Common myeloid progenitor, CD34-positive (primary cell): ENCODE data around the gene SLC22A23.
A peak's percentile ranks its signal among the peaks of the same experiment; 100 is the strongest.

Experiments used
- CTCF ChIA-PET: fragments of 350-600 bp; sonication (Branson Sonifier 250); formaldehyde crosslinking; loops from one replicate; lab custom pipeline; 2021; ENCODE audit warnings: antibody characterized with exemption; lab: Charles Lee
- POLR2A ChIA-PET: fragments of 350-600 bp; sonication (Branson Sonifier 250); formaldehyde crosslinking; loops from one replicate; lab custom pipeline; 2021; ENCODE audit warnings: antibody characterized with exemption; lab: Charles Lee
- DNase-seq, 3 donors: peaks; one replicate each; pipeline versions ENCODE4 v3.0.0 to v3.0.0-alpha.2; 2013
- H3K27ac ChIP-seq, 2 experiments: 1 replicate in 1 of 2; 2 replicates in 1 of 2; pipeline ENCODE4 v1.7.0; 2013; ENCODE audit warnings: inconsistent platforms in 2 of 2, low read length in 2 of 2, mild to moderate bottlenecking in 2 of 2, low read depth in 1 of 2, moderate library complexity in 1 of 2; ENCODE audit not compliant: severe bottlenecking in 2 of 2, insufficient read depth in 1 of 2, poor library complexity in 1 of 2
- H3K27me3 ChIP-seq, 5 experiments: replicated peaks in 2 of 5; 1 replicate in 3 of 5; 2 replicates in 2 of 5; pipeline versions ENCODE4 v1.6.1 to v1.7.0; 2013; ENCODE audit warnings: low read length in 4 of 5, mild to moderate bottlenecking in 2 of 5, moderate library complexity in 2 of 5, inconsistent platforms in 1 of 5; ENCODE audit not compliant: insufficient read depth in 5 of 5, control insufficient read depth in 4 of 5
- H3K36me3 ChIP-seq, 4 experiments: 1 replicate in 2 of 4; 2 replicates in 2 of 4; pipeline versions ENCODE4 v1.6.1 to v1.7.0; 2013; ENCODE audit warnings: low read length in 3 of 4, control low read depth in 1 of 4, mild to moderate bottlenecking in 1 of 4; ENCODE audit not compliant: control insufficient read depth in 4 of 4, insufficient read depth in 4 of 4
- H3K4me1 ChIP-seq, 4 experiments: 1 replicate in 3 of 4; 2 replicates in 1 of 4; pipeline versions ENCODE4 v1.6.1 to v1.7.1; 2013; ENCODE audit warnings: low read length in 3 of 4, mild to moderate bottlenecking in 3 of 4, control low read depth in 1 of 4, inconsistent platforms in 1 of 4, moderate library complexity in 1 of 4; ENCODE audit not compliant: control insufficient read depth in 4 of 4, insufficient read depth in 4 of 4; ENCODE audit errors: control extremely low read depth in 1 of 4
- H3K4me3 ChIP-seq, 7 experiments: 1 replicate in 4 of 7; 2 replicates in 3 of 7; pipeline versions ENCODE4 v1.5.1 to v1.7.0; 2013; ENCODE audit warnings: mild to moderate bottlenecking in 7 of 7, low read length in 6 of 7, moderate library complexity in 6 of 7, inconsistent platforms in 2 of 7, low read depth in 2 of 7, control low read depth in 1 of 7; ENCODE audit not compliant: insufficient read depth in 4 of 7, control insufficient read depth in 1 of 7; ENCODE audit errors: extremely low read depth in 1 of 7
- H3K9me3 ChIP-seq, 5 experiments: 1 replicate in 4 of 5; 2 replicates in 1 of 5; pipeline versions ENCODE4 v1.6.1 to v1.7.1; 2013; ENCODE audit warnings: low read length in 4 of 5, mild to moderate bottlenecking in 2 of 5, inconsistent platforms in 1 of 5, low read depth in 1 of 5, moderate library complexity in 1 of 5; ENCODE audit not compliant: control insufficient read depth in 4 of 5, insufficient read depth in 2 of 5; ENCODE audit errors: control extremely low read depth in 1 of 5
- WGBS: methylation state at CpG from one replicate; pipeline ENCODE4 v1.1.5; 2013; ENCODE audit not compliant: insufficient coverage; 5-methylcytosine and 5-hydroxymethylcytosine counted together

SLC22A23 gene

DNA sequence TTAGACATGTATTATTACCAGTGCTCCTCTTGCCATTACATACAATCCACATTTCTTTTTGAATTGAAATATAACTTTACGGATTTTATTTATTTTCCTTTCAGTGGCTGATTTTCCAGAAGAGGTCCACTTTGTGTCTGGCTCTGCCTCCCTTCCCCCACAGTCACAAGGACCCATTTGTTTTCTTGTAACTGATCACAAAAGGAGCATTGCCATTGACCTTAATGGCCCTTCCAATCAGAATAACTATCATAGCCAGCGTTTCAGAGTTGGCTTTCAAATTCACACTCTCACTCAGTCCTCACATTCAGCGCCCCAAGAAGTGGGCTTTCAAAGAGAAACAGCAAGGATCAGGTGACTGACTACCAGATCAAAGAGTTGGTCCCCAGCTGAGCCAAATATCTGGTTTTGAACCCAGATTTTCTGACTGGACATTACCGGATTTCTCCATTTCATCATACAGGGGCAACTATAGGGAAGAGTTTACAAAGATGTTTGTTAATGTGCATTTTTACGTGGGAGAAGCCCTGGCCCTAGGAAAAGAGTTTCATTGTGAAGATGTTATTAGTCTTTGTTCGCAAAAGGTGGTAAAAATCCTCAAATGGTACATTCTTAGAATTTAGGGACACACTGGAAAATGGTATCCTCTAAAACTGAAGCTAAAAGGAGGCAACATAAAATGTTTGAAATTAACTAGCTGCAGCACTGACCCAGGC is 2.0 kb upstream of the SLC22A23 start:
- H3K36me3 ChIP-seq = no peaks in the 10 kb centered on the region
- no peak overlapping the region for H3K27ac ChIP-seq
- H3K9me3 ChIP-seq = no peaks in the 10 kb centered on the region
- 96% methylated on average over 6 of the region's 6 CpGs for WGBS
- H3K4me1 ChIP-seq = peaks cover 0 to 23% (median 18%) of the 10 kb centered on the region in 4 experiments
- H3K4me3 ChIP-seq = no peak overlapping the region
- ChIA-PET POLR2A (no interaction called here), CTCF (interaction anchor here (1.0 to 1.5 kb wide), 6 partner anchors 13 to 276 kb away, joined by 3 to 8 read pairs (median 4); no protein-coding TSS in a partner anchor)
- no peak for DNase-seq
- peaks cover 10 to 39% (median 19%) of the 10 kb centered on the region in 5 experiments for H3K27me3 ChIP-seq

DNA sequence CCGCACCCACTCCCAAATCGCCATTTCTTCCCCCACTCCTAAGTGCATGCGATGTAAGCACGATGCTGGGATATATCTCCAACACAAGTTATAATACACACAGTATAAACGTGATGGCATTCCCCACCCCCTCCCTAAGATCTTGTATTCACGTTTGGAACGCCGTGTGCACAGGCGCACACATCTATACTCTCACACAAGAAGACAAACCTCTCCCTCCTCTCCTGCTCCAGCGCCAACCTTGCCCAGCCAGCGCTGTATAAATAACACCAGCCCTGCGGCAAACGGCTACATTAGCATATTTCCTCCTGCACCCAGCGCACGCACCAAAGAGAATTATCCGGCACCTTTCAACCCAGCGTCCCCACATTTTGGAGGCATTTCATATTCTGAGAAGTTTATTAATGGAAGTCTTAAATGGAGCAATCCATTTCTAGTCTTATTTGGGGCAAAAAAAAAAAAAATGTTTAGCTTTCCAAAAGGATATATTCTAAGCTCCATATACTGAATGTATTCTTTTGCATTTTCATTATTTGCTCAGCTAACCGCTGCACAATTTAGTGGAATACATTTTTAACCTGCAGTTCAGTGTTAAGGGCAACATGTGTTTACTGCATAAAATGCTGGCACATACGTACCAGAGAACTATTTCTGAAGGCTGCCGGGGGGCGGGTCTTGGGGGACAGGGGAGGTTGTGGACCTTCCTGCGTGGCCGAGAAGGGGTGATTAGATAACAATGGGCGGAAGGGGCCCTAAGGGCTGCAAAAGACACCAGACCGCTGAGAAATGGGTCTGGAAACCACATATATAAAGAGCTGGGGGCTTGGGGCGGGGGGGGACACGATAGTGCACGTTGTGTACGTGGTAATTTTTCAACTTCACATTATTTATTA is 1.1 kb upstream of the SLC22A23 start:
- Histone ChIP-seq H3K36me3 (no peaks in the 10 kb centered on the region), H3K4me3 (peak overlapping the region in 6 of 7 experiments; percentile 34 to 78 (median 60)), H3K27ac (no peak overlapping the region), H3K9me3 (no peaks in the 10 kb centered on the region), H3K4me1 (peaks cover 0 to 23% (median 18%) of the 10 kb centered on the region in 4 experiments), H3K27me3 (peaks cover 10 to 47% (median 26%) of the 10 kb centered on the region in 5 experiments)
- ChIA-PET CTCF (interaction anchor here (0.7 to 1.1 kb wide), 3 partner anchors 9 to 45 kb away, joined by 3 to 8 read pairs (median 3); no protein-coding TSS in a partner anchor), POLR2A (no interaction called here)
- DNase-seq = peak in 2 of 3 donors; percentile 50 to 63
- WGBS = 4% methylated on average over 22 of the region's 29 CpGs

DNA sequence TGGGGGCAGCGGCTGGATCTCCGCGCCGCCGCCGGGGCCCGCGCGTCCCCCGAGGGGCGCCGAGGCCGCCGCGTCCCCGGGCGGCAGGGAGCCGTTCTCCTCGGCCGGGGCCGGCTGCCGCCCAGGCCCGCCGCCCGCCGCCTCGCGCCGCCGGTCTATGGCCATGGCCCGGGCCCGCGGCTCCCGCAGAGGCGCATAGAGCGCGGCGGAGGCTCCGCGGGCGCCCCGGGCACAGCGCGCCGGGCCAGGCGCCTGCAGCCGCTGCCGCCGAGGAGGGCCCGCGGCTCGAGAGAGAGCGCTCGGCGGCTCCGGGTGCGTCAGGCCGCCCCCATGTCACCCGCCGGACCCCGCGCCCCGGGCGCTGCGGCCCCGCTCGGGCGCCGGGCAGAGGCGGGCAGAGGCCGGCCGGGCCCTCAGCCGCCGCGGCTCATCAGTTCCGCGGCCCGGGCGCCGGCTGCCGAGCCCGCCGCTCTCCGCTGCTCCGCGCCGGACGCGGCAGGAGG is 404 bp downstream of the SLC22A23 start:
- CTCF ChIA-PET = interaction anchor here (1.5 kb wide), 1 partner anchor 25 kb away, joined by 3 read pairs; no protein-coding TSS in a partner anchor
- H3K27me3 ChIP-seq = peaks cover 10 to 52% (median 26%) of the 10 kb centered on the region in 5 experiments
- WGBS = 0% methylated on average over 78 of the region's 89 CpGs

DNA sequence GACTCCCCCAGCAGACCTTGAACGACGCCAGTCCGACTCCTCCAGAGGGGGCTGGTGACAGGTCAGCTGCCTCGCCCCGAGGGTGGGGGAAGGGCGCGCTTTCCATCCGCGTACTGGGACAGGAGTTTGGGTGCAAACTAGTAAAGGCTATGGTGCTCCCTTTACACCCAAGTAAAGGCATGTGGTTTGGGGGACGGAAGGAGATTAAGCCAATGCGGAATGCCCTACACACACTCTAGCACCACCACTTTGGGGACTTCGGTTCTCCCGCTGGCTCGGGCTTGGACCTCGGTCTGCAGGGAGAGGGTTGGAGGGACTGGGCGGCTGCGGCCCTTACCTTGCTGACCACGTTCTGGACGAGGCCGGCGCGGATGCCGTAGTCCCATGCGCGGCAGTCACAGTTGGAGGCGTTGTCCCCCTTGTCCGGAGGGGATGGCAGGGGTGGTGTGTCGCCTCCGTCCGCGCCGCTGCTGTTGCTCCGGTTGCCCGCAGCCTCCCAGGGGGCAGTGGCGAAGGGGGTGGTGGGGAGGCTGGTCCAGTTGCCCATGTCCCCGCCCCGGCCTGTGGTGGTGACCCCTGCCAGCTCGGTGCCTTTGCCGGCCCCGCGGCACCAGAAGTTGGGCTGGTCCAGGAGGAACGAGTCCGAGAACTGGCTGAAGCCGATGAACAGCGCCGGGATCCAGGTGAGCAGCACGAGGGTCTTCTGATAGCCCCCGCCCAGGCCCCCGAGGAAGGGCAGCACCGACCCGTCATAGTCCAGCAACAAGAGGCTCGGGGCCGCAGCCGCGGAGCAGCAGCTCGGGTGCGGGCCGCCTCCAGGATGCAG is 1.1 kb downstream of the SLC22A23 start:
- Histone ChIP-seq H3K27ac (no peak overlapping the region), H3K4me1 (peaks cover 0 to 23% (median 18%) of the 10 kb centered on the region in 4 experiments), H3K27me3 (peaks cover 10 to 52% (median 26%) of the 10 kb centered on the region in 5 experiments), H3K36me3 (no peaks in the 10 kb centered on the region), H3K9me3 (no peaks in the 10 kb centered on the region), H3K4me3 (peak overlapping the region; percentile 34 to 78 (median 52))
- DNase-seq = peak in 2 of 3 donors; percentile 23 to 35
- ChIA-PET CTCF (interaction anchor here (1.0 to 1.5 kb wide), 3 partner anchors 24 to 226 kb away, joined by 3 read pairs; no protein-coding TSS in a partner anchor), POLR2A (interaction anchor here (1.2 kb wide), 1 partner anchor 488 kb away, joined by 3 read pairs; no protein-coding TSS in a partner anchor)
- 2% methylated on average over 44 of the region's 58 CpGs for WGBS

More for the DNA sequence above, 404 bp downstream of the SLC22A23 start:
- Histone ChIP-seq H3K36me3 (no peaks in the 10 kb centered on the region), H3K4me1 (peaks cover 0 to 23% (median 18%) of the 10 kb centered on the region in 4 experiments), H3K9me3 (no peaks in the 10 kb centered on the region), H3K4me3 (peak overlapping the region; percentile 34 to 78 (median 52)), H3K27ac (no peak overlapping the region)
- peak in 1 of 3 donors; percentile 13 for DNase-seq
- POLR2A ChIA-PET = no interaction called here

DNA sequence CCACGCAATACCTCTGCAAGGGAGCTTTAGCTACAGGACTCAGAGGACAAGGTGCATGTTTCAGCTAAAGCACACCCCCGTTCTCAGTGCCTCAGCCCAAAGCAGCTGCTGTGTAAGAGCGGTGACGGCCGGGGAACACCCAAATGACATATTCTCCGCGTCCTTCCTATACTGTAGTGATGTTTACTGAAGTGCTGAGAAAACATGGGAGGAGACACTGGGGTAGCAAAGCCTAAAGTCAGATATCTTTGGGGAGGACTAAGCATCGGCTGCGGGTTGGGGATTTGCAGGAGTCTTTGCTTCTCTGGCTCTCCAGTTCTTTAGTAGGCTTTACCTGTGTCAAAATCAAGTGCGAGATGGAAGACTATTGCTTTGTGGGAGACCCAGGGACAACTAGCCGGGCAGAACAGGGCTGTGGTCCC is 1.7 kb downstream of the SLC22A23 start:
- peak overlapping the region in 4 of 7 experiments; percentile 34 to 78 (median 65) for H3K4me3 ChIP-seq
- 49% methylated on average over 9 of the region's 11 CpGs for WGBS
- H3K4me1 ChIP-seq = peaks cover 0 to 23% (median 18%) of the 10 kb centered on the region in 4 experiments
- no peaks in the 10 kb centered on the region for H3K9me3 ChIP-seq
- H3K27ac ChIP-seq = no peak overlapping the region
- H3K36me3 ChIP-seq = no peaks in the 10 kb centered on the region
- H3K27me3 ChIP-seq = peaks cover 9 to 52% (median 26%) of the 10 kb centered on the region in 5 experiments
- peak in 2 of 3 donors; percentile 49 to 52 for DNase-seq
- ChIA-PET POLR2A (interaction anchor here (1.2 kb wide), 1 partner anchor 488 kb away, joined by 3 read pairs; no protein-coding TSS in a partner anchor), CTCF (interaction anchor here (0.7 to 2.4 kb wide), 5 partner anchors 12 to 226 kb away, joined by 3 to 16 read pairs (median 3); no protein-coding TSS in a partner anchor)
